ENCODE data around the gene ZNF536.

GRCh38 chr19:30375553-30376031, 3.4 kb downstream of the ZNF536 start:
- no peak for TF ChIP-seq GATA2 (IDR thresholded peaks at IDR 0.05; ENCODE audit: low read depth, low read length)
- TF ChIP-seq GATA3 (IDR thresholded peaks at IDR 0.05; ENCODE audit: low read depth, low read length): no peak

Data from SH-SY5Y (cell line).